Body of pancreas (tissue), 4 donors: ENCODE measurements around the gene ZBTB4.

ENCODE experiments used
- CTCF ChIP-seq, 7 experiments: fragments of 450-650 bp in 4 of 7; fragments of 200-600 bp in 3 of 7; sonication (generic) in 3 of 7; IDR thresholded peaks; one replicate each; pipeline ENCODE4 v1.5.1; 2016 to 2019; ENCODE audit warnings: antibody characterized with exemption in 7 of 7
- POLR2A ChIP-seq, 3 donors: fragments of 450-650 bp; IDR thresholded peaks; one replicate each; pipeline ENCODE4 v1.6.1; 2016; ENCODE audit warnings: antibody characterized with exemption in 3 of 3, mild to moderate bottlenecking in 2 of 3

GRCh38 chr17:7427549-7427948, 51.9 kb downstream of the ZBTB4 start:
- TF ChIP-seq CTCF (IDR thresholded peaks at IDR 0.05) (no peak), POLR2A (IDR thresholded peaks at IDR 0.05) (no peak)
